GM18526 (cell line): ENCODE data around the gene CCDC148.

Source experiments
- POLR2A ChIP-seq: IDR thresholded peaks from 3 replicates; pipeline ENCODE4 v1.6.1; 2011; ENCODE audit not compliant: insufficient read length; ENCODE audit errors: extremely low read depth

Gene CCDC148

DNA sequence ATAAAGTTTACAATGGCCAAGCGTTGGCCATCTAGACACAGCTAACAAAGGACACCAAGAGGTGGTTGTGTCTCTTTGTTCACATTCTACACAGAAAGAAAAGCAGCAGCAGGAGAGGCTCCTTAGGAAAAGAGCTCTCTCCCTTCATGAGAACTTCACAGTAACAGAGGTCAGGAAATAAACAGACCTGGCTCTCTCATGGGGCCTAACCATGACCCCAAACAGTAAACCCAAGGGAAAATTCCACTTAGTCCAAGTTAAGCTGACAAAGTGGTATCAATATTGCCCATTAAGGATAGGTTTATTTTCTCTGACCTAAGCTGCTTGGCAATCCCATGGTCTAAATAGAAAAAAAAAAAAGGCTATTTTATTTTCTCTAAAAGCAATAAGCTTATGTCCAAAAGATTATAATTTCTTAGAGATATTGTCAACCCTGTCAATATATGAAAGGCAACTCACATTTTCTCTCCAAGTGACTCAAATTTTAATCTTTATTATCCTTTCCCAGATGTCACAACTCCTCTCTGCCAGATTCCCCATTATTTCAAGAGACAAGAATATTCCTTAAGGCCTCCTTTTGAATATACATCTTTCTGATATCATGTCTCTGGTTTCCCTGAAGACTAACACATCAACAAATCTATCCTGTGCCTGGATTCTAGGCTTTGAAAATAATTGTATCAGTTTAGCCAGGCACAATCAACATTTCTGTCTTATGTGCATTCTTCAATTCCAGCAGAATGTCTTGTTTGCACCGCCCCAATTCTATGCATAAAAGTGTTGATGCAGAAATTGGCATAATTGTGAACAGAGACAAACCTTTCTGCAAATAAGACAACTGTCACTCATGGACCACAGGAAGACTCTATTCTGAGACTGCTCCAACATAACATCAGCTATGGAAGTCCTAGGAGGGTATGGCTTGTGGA, 263.8 kb downstream of the CCDC148 start:
- no peak for TF ChIP-seq POLR2A

DNA sequence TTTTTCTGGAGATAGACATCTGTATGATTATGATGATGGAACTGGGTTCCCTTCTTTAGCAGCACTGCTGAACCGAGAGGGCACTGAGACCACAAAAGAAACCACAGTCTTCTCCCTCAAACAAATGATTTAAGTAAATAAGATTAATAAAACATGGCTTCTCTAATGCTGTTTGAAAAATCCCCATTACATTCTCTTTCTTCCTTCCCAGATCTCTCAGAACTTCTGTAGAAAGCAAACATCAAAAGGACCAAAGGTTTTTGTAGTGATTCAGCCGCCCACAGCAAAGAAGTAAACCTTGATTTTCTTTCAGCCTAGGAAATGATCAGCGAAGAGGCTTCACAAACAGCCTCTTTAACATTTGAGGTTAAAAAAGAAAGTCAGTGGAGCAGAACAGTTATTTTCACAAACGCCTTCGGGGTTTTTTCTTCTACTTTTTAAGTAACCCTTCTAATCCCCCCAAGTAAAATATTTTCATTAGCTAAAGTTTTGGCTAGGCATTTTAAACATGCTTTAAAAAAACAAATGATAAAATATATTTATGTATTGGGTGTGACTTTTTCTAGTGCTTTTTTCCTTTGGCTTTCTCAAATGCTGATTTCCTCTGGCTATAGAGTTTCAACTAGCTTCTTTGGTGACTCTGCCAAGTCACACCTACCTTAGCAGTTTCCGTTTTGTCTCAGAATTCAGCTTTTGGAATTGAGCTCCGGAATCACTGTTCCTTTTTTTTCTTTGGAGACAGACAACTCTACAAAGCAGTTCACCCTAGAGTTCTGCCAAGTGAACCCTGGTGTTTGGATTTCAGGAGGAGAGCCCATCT, 265.3 kb downstream of the CCDC148 start:
- TF ChIP-seq POLR2A: no peak

DNA sequence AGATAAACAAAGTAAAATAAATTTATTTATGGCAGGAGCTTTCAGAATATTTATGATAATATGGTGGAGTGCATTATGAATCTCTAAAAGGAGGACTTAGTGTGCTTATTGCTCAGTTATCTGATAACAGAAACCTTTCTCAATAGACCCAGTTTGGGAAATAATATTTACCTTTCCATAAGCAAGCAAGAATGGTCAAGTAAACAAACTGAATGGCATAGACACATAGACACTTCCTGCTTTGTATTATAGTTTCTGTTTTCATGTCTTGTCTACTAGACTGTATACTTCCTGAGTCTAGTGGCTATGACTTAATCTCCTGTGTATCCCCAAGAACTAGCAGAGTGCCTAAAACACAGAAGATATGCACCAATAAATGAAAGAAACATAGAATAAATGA, 267.0 kb downstream of the CCDC148 start:
- no peak for TF ChIP-seq POLR2A

DNA sequence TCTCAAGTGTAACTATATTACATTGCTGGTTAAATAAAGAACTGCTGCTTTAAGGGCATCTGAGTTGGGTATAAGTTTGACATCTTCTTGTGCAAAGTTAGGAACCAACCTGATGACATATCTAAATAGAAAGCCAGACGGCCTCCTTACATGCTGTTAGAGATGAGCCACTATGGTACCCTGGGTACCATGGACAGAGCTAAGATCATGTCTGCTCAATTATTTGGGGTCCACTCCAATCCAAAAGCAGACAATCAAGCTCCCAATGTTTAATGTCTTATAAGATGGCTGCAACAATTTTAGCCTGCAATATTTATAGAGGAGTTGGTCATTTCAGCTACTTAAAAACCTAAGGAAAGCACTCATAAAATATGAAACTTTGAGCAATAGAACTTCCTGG, 268.6 kb downstream of the CCDC148 start:
- no peak for TF ChIP-seq POLR2A

DNA sequence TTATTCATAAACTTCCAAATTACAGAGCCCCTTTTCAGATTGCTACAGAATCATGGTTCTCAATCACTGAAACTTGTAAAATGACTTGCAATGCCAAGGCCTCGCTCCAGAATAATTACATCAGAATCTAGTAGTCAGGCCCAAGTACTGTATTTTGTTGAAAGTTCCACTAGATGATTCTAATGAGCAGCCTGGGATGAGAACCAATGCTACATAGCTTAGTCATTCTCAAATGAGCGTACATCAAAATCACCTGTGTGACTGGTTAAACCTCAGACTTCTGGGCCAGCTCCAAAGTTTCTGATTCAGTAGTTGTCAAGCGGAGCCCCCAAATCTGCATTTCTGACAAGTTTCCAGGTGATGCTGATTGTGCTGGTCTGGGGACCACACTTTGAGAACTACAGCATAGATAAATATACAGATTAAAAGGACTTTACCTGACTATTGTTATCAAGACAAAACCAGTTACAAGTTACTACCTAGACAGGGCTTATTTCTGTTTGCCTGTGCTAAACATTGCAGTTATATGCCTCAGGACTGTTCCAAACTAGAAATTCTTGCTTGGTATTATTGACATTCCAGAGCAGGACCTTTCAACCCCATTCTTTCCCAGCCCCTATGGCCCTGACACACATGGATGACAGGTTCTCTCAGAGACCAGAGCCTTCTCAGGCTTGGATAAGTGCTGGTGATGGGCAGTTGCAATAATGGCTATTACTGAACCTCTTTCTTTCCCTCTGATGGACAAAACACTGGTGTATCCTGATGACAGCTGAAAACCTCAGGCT, 271.8 kb downstream of the CCDC148 start:
- no peak for TF ChIP-seq POLR2A

DNA sequence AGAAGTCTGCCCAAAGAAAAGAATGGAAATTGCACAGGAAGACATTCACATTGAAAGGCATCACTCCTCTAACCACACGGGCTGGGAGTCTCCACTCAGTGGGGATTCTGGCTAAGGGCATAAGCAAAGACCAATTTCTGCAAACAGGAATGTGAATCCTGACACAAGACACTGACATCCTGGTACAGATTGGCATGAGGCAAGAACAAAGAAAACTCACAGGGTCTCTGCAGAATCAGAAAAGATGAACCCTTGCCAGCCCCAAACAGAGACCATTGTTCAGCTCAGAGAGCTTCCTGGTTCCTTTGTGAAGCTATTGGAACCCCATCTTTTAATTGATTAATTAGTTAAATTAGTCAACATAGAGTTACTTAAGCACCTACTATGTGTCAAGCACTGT, 272.6 kb downstream of the CCDC148 start:
- TF ChIP-seq POLR2A: no peak

DNA sequence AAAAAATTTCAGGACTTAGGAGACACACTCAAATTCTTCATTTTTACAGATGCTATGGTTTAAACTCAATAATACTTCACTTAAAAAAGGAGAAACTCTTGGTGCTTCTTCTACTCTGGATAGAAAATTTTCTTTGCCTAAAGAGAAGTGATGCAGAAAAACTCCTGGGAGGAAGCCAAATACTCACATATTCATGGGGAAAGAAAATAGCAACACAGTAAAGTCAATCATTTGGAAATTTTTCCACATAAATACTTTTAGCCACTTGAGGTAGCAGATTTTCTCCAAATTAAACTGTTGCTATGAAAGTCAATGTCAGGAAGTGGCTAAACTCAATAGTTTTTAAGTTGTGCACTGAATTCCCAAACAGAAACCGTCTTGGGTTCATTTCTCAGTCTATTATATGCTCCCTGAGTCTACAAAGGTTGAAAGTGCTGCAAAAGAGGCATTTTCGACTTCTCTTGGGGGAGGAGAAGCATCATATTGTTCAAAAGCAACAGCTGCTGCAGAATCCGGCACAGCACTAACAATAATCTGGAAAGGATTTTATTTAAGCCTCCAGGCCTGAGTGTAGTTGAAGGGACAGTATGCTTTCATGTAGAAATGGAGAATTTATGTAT, 273.8 kb downstream of the CCDC148 start:
- TF ChIP-seq POLR2A: no peak

DNA sequence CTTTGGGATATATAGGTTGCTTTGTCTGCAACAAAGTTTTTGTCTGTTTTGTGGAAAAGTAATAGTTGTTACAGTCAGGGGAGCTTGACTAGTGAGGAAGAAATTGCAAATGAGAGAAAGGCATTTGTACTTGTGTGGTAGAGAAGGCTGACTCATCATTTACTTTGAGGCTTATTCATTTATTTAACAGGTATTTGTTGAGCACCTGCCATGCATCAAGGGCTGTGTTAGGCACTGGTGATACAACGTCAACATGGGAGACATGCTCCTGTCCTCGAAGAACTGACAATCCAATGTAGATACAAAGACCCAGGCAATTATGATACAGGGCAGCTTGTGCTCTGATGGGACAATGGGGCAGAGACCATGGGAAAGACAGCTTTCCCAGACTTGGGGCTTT, 275.4 kb downstream of the CCDC148 start:
- no peak for TF ChIP-seq POLR2A

DNA sequence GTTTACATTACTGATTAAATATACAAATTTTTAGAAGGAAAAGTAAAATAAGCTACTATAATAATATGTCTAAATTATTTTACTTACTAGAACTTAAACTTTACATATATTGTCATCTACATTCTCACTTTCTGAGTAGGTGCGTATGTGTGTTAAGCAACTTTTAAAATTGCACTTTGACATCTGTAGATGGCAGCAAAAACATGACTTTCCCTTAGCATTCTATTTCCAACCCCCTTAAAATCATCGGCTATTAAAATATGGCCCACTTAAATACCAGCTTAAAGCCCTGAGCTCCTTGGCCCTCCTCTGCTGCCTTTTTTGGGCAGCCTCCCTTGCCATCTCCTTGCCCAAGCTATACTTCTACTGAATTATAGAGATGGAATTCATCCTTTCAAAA, 276.9 kb downstream of the CCDC148 start:
- no peak for TF ChIP-seq POLR2A

DNA sequence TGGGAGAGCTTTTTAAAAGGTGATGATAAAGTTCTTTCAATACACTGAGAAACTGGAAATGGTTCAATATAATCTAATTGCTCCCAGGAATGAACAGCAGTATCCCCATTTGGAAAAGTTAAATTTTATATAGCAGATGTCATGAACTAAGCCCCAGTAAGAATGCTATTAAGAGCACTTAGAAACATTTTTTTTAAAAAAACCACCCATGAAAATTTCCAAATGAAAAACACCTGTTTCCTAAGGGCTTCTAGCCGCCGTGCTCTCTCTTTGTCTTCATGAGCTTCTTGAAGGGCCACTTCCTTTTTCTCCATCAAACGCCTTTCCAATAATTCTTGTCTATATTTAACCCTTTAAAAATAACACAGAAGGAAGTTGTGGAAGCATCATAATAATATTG, 277.9 kb downstream of the CCDC148 start:
- TF ChIP-seq POLR2A: no peak

DNA sequence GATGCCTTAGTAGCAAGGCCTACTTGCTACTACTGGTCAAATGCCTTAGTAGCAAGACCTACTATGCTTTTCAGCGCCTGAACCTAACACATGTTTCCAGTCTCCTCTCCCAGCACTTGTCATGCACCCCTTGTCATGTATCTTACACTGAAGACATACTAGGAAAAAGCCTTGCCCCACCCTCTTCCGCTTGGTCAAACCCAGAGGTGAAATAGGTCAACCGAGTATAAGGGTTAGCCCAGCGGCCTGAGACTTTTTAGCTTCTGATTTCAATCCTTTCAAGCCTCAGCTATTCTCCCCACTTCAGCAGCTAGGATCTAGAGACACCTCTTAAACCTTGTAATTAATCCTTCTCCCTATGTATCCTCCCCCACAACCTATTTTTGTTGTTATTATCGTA, 281.6 kb downstream of the CCDC148 start:
- TF ChIP-seq POLR2A: no peak

DNA sequence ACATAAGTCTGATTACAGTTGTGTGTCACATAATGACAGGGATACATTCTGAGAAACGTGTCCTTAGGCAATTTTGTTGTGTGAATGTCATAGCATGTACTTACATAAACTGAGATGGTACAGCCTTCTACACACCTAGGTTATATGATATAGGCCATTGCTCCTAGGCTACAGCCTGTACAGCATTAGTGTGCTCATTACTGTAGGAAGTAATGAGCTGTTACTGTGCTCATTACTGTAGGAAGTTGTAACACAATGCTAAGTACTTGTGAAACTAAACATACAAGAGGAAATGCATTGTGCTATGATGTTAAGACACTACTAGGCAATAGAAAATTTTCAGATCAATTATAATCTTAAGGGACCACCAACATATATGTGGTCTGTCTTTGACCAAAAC, 282.1 kb downstream of the CCDC148 start:
- TF ChIP-seq POLR2A: no peak

DNA sequence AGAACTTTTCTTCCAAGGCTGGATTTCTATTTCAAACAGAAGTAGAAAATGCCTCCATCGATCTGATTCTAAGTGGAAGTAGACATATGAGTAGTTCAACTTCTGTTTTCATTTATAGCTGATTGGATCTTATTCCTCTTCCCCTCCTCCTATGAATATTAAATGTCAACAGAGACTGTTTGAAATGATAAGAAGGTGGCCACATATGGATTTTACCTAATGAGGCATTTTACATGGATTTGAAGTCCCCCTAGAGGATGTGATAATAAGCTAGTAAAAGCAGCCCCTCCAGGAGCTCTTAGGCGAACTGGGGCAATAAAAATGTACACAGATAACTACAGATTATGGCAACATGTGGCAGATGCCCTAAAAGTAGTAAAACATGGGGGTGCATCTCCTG, 283.8 kb downstream of the CCDC148 start:
- TF ChIP-seq POLR2A: no peak

DNA sequence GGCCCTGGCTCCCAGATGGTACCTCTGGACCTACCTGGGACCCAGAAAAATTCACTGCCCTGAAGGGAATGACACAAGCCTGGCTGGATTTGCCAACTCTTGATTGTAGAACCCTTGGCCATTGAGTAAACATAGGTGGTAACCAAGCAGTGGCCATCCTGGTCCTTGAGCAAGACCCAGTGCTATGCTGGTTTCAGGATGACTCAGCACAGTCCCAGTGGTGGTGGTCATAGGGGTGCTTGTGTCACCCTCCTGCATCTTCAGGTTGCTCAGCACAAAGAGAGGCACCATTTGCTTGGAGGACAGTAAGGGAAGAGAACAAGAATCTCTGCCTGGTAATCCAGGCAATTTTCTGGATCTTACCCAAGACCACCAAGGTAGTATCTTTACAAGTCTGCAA, 302.0 kb downstream of the CCDC148 start:
- no peak for TF ChIP-seq POLR2A
